GM23338 (cell line): Measurements from ENCODE around the gene NEURL1. TPM values are rescaled to one million over a fixed set of nuclear protein-coding genes. Genes with fewer than 3 reads are reported as not detected.
"Not testable (repeated sequence)": the region's sequence is repeated elsewhere in the genome, so short reads cannot be mapped to it uniquely, and the experiment has no call there.

Experiments used
- ATAC-seq: fragments of 200-7000 bp; cut with Tn5 transposase; 3 replicates; pipeline ENCODE4 v1.9.1; 2020
- DNase-seq: peaks from one replicate; pipeline ENCODE4 v3.0.0-alpha.2; 2015; ENCODE audit warnings: low spot score
- H2AFZ ChIP-seq: fragments of 200-600 bp; sonication (generic); 2 replicates; pipeline ENCODE4 v1.8.0; 2016; ENCODE audit warnings: antibody characterized with exemption, mild to moderate bottlenecking, moderate library complexity
- H3F3A ChIP-seq: fragments of 200-600 bp; sonication (generic); replicated peaks from 2 replicates; pipeline ENCODE4 v1.8.0; 2017; ENCODE audit warnings: antibody characterized with exemption, mixed run types, low read depth
- H3K27ac ChIP-seq: fragments of 200-600 bp; sonication (generic); 2 replicates; pipeline ENCODE4 v1.6.1; 2016; ENCODE audit warnings: low read depth
- H3K27me3 ChIP-seq: fragments of 200-600 bp; sonication (generic); 2 replicates; pipeline ENCODE4 v1.8.0; 2016; ENCODE audit warnings: mild to moderate bottlenecking, mixed run types, moderate library complexity; ENCODE audit not compliant: insufficient read depth
- H3K36me3 ChIP-seq: fragments of 200-600 bp; sonication (generic); 2 replicates; pipeline ENCODE4 v1.8.0; 2016; ENCODE audit warnings: mild to moderate bottlenecking; ENCODE audit not compliant: insufficient read depth
- H3K4me1 ChIP-seq: fragments of 200-600 bp; sonication (generic); 2 replicates; pipeline ENCODE4 v1.8.0; 2016; ENCODE audit warnings: mild to moderate bottlenecking, moderate library complexity; ENCODE audit not compliant: insufficient read depth
- H3K4me2 ChIP-seq: fragments of 200-600 bp; sonication (generic); 2 replicates; pipeline ENCODE4 v1.7.1; 2017; ENCODE audit warnings: mixed run types
- H3K4me3 ChIP-seq: fragments of 200-600 bp; sonication (generic); 2 replicates; pipeline ENCODE4 v1.6.1; 2016; ENCODE audit warnings: mixed run types
- H3K79me2 ChIP-seq: fragments of 200-600 bp; sonication (generic); replicated peaks from 2 replicates; pipeline ENCODE4 v1.8.0; 2017; ENCODE audit warnings: mild to moderate bottlenecking; ENCODE audit not compliant: insufficient read depth
- H3K9me2 ChIP-seq: fragments of 200-600 bp; sonication (generic); 2 replicates; pipeline ENCODE4 v1.8.0; 2017; ENCODE audit not compliant: insufficient read depth
- H4K20me1 ChIP-seq: fragments of 200-600 bp; sonication (generic); replicated peaks from 2 replicates; pipeline ENCODE4 v1.8.0; 2017; ENCODE audit warnings: mild to moderate bottlenecking; ENCODE audit not compliant: insufficient read depth
- H3K27ac Mint-ChIP-seq: 2 replicates; pipeline ENCODE4 v1.8.0; 2020; ENCODE audit warnings: inconsistent platforms, mild to moderate bottlenecking, moderate library complexity, mixed read lengths
- H3K27me3 Mint-ChIP-seq: 3 replicates; pipeline ENCODE4 v1.8.0; 2022; ENCODE audit warnings: low read depth, mild to moderate bottlenecking, moderate library complexity, mixed read lengths, inconsistent platforms; ENCODE audit not compliant: insufficient read depth, poor library complexity
- H3K36me3 Mint-ChIP-seq: 3 replicates; pipeline ENCODE4 v1.8.0; 2021; ENCODE audit warnings: low read depth, mild to moderate bottlenecking, inconsistent platforms, moderate library complexity, mixed read lengths
- H3K4me1 Mint-ChIP-seq: 3 replicates; pipeline ENCODE4 v1.8.0; 2020; ENCODE audit warnings: mild to moderate bottlenecking, inconsistent platforms, mixed read lengths
- H3K4me3 Mint-ChIP-seq: 3 replicates; pipeline ENCODE4 v1.8.0; 2021; ENCODE audit warnings: moderate library complexity, mild to moderate bottlenecking, inconsistent platforms, mixed read lengths
- H3K9me3 Mint-ChIP-seq: 3 replicates; pipeline ENCODE4 v1.8.0; 2020; ENCODE audit warnings: moderate library complexity, mild to moderate bottlenecking, inconsistent platforms, mixed read lengths
- CTCF ChIP-seq, 2 experiments: fragments of 200-600 bp in 1 of 2; sonication (generic) in 1 of 2; conservative IDR thresholded peaks; 2 replicates each; pipeline versions ENCODE4 v1.5.1 to v1.6.1; 2016 to 2017; ENCODE audit warnings: antibody characterized with exemption in 2 of 2, low read depth in 2 of 2, mild to moderate bottlenecking in 2 of 2, moderate library complexity in 1 of 2
- REST ChIP-seq: IDR thresholded peaks from one replicate; pipeline ENCODE4 v1.6.1; 2018; ENCODE audit warnings: antibody characterized with exemption; ENCODE audit not compliant: unreplicated experiment
- STAT1 ChIP-seq: IDR thresholded peaks from one replicate; pipeline ENCODE4 v1.6.1; 2016; ENCODE audit warnings: antibody characterized with exemption; ENCODE audit not compliant: unreplicated experiment
- polyA plus RNA-seq: library from polyadenylated mRNA; unstranded; fragments of >200 nt; fragmentation: Nextera tagmentation; extraction: Ambion mirVana; gene quantifications from 2 replicates; pipeline ENCODE4 v1.2.1, GENCODE V29; 2016
- total RNA-seq: library from RNA; depleted of rRNA; stranded (reverse); fragments of >200 nt; shearing (Covaris generic); gene quantifications from 2 replicates; pipeline ENCODE4 v1.2.3, GENCODE V29; 2014
- TF ChIP-seq, protein P1 (sequence below): fragments of 250-450 bp; sonication (Bioruptor Pico); IDR thresholded peaks from 2 replicates; pipeline ENCODE4 v1.5.0; 2020; ENCODE audit warnings: mild to moderate bottlenecking, moderate library complexity

NEURL1 gene
- total and polyA plus RNA-seq, 2 experiments from 2014 or later: 0.82 to 1.1 TPM

- Histone ChIP-seq H3K36me3 (no peaks in the 10 kb centered on the region), H3F3A (no peaks in the 10 kb centered on the region), H3K79me2 (no peaks in the 10 kb centered on the region), H3K4me3 (no peak overlapping the region), H3K27me3 (no peaks in the 10 kb centered on the region), H3K4me1 (peaks cover 6% of the 10 kb centered on the region; the same call in 1 of the 2 replicates), H4K20me1 (no peaks in the 10 kb centered on the region), H3K4me2 (no peak overlapping the region), H3K27ac (no peak overlapping the region), H2AFZ (no peak overlapping the region), H3K9me2 (no peaks in the 10 kb centered on the region)
- Mint-ChIP-seq H3K36me3 (no peaks in the 10 kb centered on the region), H3K4me1 (peaks cover 18% of the 10 kb centered on the region), H3K9me3 (no peaks in the 10 kb centered on the region; the same call in 2 of the 3 replicates), H3K4me3 (no peak overlapping the region), H3K27me3 (peaks cover 12% of the 10 kb centered on the region), H3K27ac (no peak overlapping the region)
- DNase-seq (no peak), ATAC-seq (no peak)
- no peak for TF ChIP-seq STAT1
Measured at GRCh38 chr10:103523683-103524082, 30.2 kb downstream of the NEURL1 start.

- Mint-ChIP-seq H3K9me3 (peaks cover 22% of the 10 kb centered on the region), H3K4me1 (peaks cover 10% of the 10 kb centered on the region), H3K27ac (no peak overlapping the region), H3K4me3 (no peak overlapping the region), H3K36me3 (peaks cover 4% of the 10 kb centered on the region; the same call in 1 of the 3 replicates), H3K27me3 (peaks cover 6% of the 10 kb centered on the region)
- Histone ChIP-seq H3K9me2 (no peaks in the 10 kb centered on the region), H3K27ac (no peak overlapping the region), H3K4me2 (no peak overlapping the region), H3K36me3 (no peaks in the 10 kb centered on the region), H3K4me3 (no peak overlapping the region), H3F3A (no peaks in the 10 kb centered on the region), H2AFZ (no peak overlapping the region), H3K4me1 (peaks cover under 1% of the 10 kb centered on the region; the same call in 1 of the 2 replicates), H4K20me1 (no peaks in the 10 kb centered on the region), H3K79me2 (no peaks in the 10 kb centered on the region), H3K27me3 (no peaks in the 10 kb centered on the region)
- TF ChIP-seq CTCF (conservative IDR thresholded peaks at IDR 0.05; ENCODE audit: low read depth in 2 of 2): no peak
- TF ChIP-seq, protein P1, sequence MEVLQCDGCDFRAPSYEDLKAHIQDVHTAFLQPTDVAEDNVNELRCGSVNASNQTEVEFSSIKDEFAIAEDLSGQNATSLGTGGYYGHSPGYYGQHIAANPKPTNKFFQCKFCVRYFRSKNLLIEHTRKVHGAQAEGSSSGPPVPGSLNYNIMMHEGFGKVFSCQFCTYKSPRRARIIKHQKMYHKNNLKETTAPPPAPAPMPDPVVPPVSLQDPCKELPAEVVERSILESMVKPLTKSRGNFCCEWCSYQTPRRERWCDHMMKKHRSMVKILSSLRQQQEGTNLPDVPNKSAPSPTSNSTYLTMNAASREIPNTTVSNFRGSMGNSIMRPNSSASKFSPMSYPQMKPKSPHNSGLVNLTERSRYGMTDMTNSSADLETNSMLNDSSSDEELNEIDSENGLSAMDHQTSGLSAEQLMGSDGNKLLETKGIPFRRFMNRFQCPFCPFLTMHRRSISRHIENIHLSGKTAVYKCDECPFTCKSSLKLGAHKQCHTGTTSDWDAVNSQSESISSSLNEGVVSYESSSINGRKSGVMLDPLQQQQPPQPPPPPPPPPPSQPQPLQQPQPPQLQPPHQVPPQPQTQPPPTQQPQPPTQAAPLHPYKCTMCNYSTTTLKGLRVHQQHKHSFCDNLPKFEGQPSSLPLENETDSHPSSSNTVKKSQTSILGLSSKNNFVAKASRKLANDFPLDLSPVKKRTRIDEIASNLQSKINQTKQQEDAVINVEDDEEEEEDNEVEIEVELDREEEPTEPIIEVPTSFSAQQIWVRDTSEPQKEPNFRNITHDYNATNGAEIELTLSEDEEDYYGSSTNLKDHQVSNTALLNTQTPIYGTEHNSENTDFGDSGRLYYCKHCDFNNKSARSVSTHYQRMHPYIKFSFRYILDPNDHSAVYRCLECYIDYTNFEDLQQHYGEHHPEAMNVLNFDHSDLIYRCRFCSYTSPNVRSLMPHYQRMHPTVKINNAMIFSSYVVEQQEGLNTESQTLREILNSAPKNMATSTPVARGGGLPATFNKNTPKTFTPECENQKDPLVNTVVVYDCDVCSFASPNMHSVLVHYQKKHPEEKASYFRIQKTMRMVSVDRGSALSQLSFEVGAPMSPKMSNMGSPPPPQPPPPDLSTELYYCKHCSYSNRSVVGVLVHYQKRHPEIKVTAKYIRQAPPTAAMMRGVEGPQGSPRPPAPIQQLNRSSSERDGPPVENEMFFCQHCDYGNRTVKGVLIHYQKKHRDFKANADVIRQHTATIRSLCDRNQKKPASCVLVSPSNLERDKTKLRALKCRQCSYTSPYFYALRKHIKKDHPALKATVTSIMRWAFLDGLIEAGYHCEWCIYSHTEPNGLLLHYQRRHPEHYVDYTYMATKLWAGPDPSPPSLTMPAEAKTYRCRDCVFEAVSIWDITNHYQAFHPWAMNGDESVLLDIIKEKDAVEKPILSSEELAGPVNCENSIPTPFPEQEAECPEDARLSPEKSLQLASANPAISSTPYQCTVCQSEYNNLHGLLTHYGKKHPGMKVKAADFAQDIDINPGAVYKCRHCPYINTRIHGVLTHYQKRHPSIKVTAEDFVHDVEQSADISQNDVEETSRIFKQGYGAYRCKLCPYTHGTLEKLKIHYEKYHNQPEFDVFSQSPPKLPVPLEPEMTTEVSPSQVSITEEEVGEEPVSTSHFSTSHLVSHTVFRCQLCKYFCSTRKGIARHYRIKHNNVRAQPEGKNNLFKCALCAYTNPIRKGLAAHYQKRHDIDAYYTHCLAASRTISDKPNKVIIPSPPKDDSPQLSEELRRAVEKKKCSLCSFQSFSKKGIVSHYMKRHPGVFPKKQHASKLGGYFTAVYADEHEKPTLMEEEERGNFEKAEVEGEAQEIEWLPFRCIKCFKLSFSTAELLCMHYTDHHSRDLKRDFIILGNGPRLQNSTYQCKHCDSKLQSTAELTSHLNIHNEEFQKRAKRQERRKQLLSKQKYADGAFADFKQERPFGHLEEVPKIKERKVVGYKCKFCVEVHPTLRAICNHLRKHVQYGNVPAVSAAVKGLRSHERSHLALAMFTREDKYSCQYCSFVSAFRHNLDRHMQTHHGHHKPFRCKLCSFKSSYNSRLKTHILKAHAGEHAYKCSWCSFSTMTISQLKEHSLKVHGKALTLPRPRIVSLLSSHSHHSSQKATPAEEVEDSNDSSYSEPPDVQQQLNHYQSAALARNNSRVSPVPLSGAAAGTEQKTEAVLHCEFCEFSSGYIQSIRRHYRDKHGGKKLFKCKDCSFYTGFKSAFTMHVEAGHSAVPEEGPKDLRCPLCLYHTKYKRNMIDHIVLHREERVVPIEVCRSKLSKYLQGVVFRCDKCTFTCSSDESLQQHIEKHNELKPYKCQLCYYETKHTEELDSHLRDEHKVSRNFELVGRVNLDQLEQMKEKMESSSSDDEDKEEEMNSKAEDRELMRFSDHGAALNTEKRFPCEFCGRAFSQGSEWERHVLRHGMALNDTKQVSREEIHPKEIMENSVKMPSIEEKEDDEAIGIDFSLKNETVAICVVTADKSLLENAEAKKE (CRISPR knock-in tag): no peak
- no peak for TF ChIP-seq REST
- DNase-seq (no peak), ATAC-seq (no peak)
Measured at GRCh38 chr10:103525901-103526300, 32.4 kb downstream of the NEURL1 start.

- H3K4me1 ChIP-seq, H4K20me1 ChIP-seq, H3K27me3 Mint-ChIP-seq, H3K79me2 ChIP-seq, H3K27ac ChIP-seq, H3K4me3 ChIP-seq, H3K4me3 Mint-ChIP-seq, ATAC-seq, H3K4me1 Mint-ChIP-seq, H3K27ac Mint-ChIP-seq, H3K9me2 ChIP-seq, H3K36me3 Mint-ChIP-seq, H3F3A ChIP-seq, H3K36me3 ChIP-seq, H3K27me3 ChIP-seq, H2AFZ ChIP-seq, H3K4me2 ChIP-seq: not testable (repeated sequence)
- DNase-seq: peak; percentile 51
- H3K9me3 Mint-ChIP-seq: peaks cover 31% of the 10 kb centered on the region
Measured at GRCh38 chr10:103527476-103527875, 34.0 kb downstream of the NEURL1 start.
